ENCODE data around the gene C2CD4D.
A peak's percentile ranks its signal among the peaks of the same experiment; 100 is the strongest.

C2CD4D gene

DNA sequence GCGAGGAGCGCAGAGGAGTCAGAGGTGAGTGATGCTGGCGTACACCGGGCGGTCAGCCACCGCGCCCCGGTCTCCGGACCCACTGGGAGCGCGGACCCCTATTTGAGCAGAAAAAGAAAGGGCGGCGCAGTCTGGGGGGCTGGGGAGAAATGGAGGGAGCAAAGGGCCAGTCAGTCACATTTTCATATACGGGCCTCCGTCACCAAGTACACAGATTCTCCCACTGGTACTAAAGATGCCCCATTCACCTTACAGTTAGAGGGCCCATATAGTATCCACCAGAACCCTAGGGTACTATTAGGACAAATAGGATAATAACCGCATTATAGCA is 573 bp downstream of the C2CD4D start:
- peak overlapping the region in 2 of 11 experiments; percentile 70; a peak in 3 of 22 replicates for H3K9ac ChIP-seq
- H3K9me3 ChIP-seq (replicated peaks in 1 of 11): no peaks in the 10 kb centered on the region
- H3K4me2 ChIP-seq: peak overlapping the region; percentile 92 to 100 (median 98)
- H4K20me1 ChIP-seq: peaks cover 0 to 38% (median 19%) of the 10 kb centered on the region in 11 experiments; a peak in 13 of 22 replicates
- peaks cover 47 to 67% (median 59%) of the 10 kb centered on the region in 10 experiments for H3K4me1 ChIP-seq
- peak overlapping the region; percentile 47 to 72 (median 60) for H3K4me3 ChIP-seq
- H3K36me3 ChIP-seq: no peaks in the 10 kb centered on the region
- no peak overlapping the region for H3K27ac ChIP-seq
- no peak for TF ChIP-seq Cebpa-rat (IDR thresholded peaks at IDR 0.05)
- H3K27me3 ChIP-seq: peaks cover 42 to 75% (median 61%) of the 10 kb centered on the region in 11 experiments

DNA sequence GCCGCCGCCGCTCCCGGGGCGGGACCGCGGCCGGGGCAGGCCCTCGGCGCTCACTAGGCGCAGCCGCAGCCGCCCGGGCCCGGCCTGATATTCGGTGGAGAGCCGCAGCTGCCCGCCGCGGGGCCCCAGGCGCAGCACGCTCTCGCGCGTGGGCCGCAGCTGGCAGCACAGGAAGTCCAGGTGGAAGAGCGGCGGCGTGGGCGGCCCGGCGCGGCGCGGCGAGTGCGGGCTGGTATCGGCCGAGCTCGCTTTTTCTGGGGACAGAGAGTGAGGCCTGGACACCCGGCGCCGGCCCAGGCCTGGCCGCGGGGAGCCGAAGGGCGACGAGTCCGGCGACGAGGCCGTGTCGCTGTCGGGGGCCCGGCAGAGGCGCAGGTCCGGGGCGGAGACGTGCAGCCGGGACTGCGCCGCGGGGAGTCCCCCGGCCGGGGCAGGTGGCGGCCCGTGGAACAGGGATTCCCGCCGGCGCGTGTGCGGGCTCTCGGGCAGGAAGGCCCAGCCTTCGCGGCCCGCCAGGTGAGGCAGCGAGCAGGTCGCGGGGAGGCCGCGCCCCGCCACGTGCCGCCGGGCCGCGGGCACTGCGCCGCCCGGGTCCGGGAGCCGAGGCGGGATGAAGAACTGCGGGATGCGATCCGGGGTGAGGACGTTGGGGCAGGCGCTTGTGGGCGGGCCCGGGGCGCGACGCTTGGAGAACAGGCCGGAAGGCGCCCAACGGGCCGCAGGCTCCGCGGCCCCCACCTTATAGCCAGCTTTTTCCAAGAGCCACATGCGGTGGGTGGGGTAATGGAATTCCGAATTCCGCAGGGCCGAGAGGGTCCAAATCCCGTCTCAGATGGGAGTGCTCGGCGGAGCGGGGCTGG is 1.2 kb downstream of the C2CD4D start:
- Histone ChIP-seq H3K4me3 (peak overlapping the region; percentile 47 to 72 (median 60)), H3K4me2 (peak overlapping the region; percentile 92 to 100 (median 98)), H3K36me3 (no peaks in the 10 kb centered on the region), H3K27ac (peak overlapping the region in 5 of 11 experiments; percentile 23 to 41 (median 32); a peak in 5 of 22 replicates), H4K20me1 (peaks cover 0 to 38% (median 19%) of the 10 kb centered on the region in 11 experiments; a peak in 13 of 22 replicates), H3K9me3 (replicated peaks in 1 of 11) (no peaks in the 10 kb centered on the region), H3K9ac (peak overlapping the region; percentile 24 to 70 (median 60); a peak in 21 of 22 replicates), H3K4me1 (peaks cover 53 to 70% (median 65%) of the 10 kb centered on the region in 10 experiments), H3K27me3 (peaks cover 42 to 75% (median 61%) of the 10 kb centered on the region in 11 experiments)
- TF ChIP-seq Cebpa-rat (IDR thresholded peaks at IDR 0.05): no peak

DNA sequence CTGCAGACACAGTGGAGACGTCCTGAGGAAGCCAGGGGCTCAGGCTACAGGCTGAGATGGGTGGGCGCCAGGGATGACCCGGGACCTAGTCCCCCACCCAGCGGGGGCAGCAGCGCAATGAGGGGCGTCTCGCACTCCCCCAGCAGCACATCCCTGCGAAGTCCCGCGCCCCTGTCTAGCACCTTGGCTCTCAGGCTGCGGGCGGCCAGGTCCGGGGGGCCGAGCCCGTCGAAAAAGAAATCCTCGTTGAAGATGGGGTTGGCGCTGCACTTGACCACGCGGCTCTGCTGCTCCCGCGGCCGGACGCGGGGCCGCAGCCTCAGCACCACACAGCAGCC is 1.8 kb downstream of the C2CD4D start:
- Histone ChIP-seq H3K36me3 (no peaks in the 10 kb centered on the region), H4K20me1 (peaks cover 0 to 38% (median 19%) of the 10 kb centered on the region in 11 experiments; a peak in 13 of 22 replicates), H3K4me3 (peak overlapping the region; percentile 47 to 72 (median 60)), H3K4me2 (peak overlapping the region; percentile 92 to 100 (median 98)), H3K27me3 (peaks cover 42 to 72% (median 61%) of the 10 kb centered on the region in 11 experiments), H3K27ac (peak overlapping the region in 2 of 11 experiments; percentile 35 to 41; a peak in 2 of 22 replicates), H3K9me3 (replicated peaks in 1 of 11) (no peaks in the 10 kb centered on the region), H3K4me1 (peaks cover 59 to 74% (median 70%) of the 10 kb centered on the region in 10 experiments), H3K9ac (peak overlapping the region; percentile 24 to 70 (median 60); a peak in 20 of 22 replicates)
- TF ChIP-seq Cebpa-rat (IDR thresholded peaks at IDR 0.05): no peak

DNA sequence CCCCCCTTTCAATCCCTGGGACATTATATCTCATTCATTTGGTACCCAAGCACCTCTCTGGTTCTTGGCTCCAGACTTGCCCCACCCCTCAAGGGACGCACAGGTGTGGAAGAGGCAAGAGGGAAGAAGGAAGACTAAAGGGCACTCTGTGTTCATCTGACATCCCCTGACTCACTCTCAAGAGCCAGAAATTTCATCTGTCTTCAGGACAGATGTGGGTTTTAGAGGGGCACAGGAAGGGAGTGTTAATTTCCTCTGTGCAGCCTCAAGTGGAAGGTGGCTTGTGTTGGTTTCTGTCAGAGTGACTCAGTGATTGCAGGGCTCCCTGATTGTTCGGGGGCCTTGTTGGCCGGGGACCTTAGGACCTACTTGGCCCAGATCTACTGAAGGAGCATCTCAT is 2.4 kb downstream of the C2CD4D start:
- peak overlapping the region in 2 of 11 experiments; percentile 17 to 70; a peak in 1 of 22 replicates for H3K9ac ChIP-seq

DNA sequence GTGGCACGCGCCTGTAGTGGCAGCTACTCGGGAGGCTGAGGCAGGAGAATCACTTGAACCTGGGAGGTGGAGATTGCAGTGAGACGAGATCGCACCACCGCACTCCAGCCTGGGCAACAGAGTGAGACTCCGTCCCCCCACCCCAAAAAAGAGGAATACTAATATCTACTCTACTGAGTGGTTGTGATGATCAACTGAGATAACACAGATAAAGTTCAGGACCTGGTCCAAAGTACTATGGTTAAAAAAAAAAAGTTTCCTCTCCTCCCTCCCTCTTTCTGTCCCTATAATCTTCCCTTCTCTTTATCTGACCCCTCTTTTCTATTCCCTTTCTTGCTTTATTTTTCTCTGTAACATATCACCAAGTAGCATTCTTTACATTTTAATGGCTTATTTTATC is 4.0 kb downstream of the C2CD4D start:
- no peak overlapping the region for H3K4me3 ChIP-seq
- no peaks in the 10 kb centered on the region for H3K36me3 ChIP-seq
- peaks cover 0 to 37% (median 19%) of the 10 kb centered on the region in 11 experiments; a peak in 13 of 22 replicates for H4K20me1 ChIP-seq
- no peaks in the 10 kb centered on the region for H3K9me3 ChIP-seq (replicated peaks in 1 of 11)
- H3K4me2 ChIP-seq: peak overlapping the region in 8 of 11 experiments; percentile 37 to 100 (median 96); a peak in 13 of 22 replicates
- H3K27me3 ChIP-seq: peaks cover 37 to 50% (median 47%) of the 10 kb centered on the region in 11 experiments
- TF ChIP-seq Cebpa-rat (IDR thresholded peaks at IDR 0.05): no peak
- H3K27ac ChIP-seq: no peak overlapping the region
- H3K4me1 ChIP-seq: peaks cover 78 to 96% (median 92%) of the 10 kb centered on the region in 10 experiments
- H3K9ac ChIP-seq: no peak overlapping the region

More for the DNA sequence above, 2.4 kb downstream of the C2CD4D start:
- H4K20me1 ChIP-seq: peaks cover 0 to 38% (median 19%) of the 10 kb centered on the region in 11 experiments; a peak in 13 of 22 replicates
- no peaks in the 10 kb centered on the region for H3K9me3 ChIP-seq (replicated peaks in 1 of 11)
- H3K4me1 ChIP-seq: peaks cover 65 to 80% (median 77%) of the 10 kb centered on the region in 10 experiments
- H3K27me3 ChIP-seq: peaks cover 42 to 66% (median 61%) of the 10 kb centered on the region in 11 experiments
- no peak overlapping the region; a peak in 1 of 22 replicates for H3K27ac ChIP-seq
- TF ChIP-seq Cebpa-rat (IDR thresholded peaks at IDR 0.05): no peak
- peak overlapping the region in 2 of 10 experiments; percentile 19 to 62; a peak in 2 of 20 replicates for H3K4me3 ChIP-seq
- no peaks in the 10 kb centered on the region for H3K36me3 ChIP-seq
- peak overlapping the region; percentile 92 to 100 (median 98) for H3K4me2 ChIP-seq

DNA sequence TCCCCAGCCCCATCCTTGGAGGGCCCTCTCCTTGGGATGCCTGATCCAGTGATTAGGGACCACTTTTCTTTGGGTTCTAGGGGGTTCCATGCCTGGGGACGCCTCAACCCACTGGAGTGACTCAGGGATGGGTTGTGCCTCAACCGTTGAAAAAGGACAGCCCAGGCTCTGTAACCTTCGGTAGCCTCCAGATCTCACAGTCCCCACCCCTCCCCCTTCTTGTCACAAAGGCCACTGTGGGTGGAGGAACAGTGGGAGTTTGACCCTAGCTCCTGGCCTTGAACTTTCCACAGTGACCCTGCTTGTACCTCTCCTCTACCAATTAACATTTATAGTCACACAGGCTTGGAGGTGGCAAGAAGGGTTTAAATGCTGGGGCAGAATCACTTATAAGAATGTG is 5.4 kb downstream of the C2CD4D start:
- peak overlapping the region in 1 of 10 experiments; percentile 9; a peak in 1 of 20 replicates for H3K4me3 ChIP-seq
- no peaks in the 10 kb centered on the region for H3K9me3 ChIP-seq (replicated peaks in 1 of 11)
- peaks cover 23 to 36% (median 33%) of the 10 kb centered on the region in 11 experiments for H3K27me3 ChIP-seq
- H3K9ac ChIP-seq: peak overlapping the region in 3 of 11 experiments; percentile 10 to 20 (median 19); a peak in 4 of 22 replicates
- peaks cover 0 to 32% (median 19%) of the 10 kb centered on the region in 11 experiments; a peak in 14 of 22 replicates for H4K20me1 ChIP-seq
- peaks cover 87 to 100% (median 97%) of the 10 kb centered on the region in 10 experiments for H3K4me1 ChIP-seq
- peak overlapping the region; percentile 68 to 100 (median 87) for H3K4me2 ChIP-seq
- peak overlapping the region in 2 of 11 experiments; percentile 27 to 43; a peak in 2 of 22 replicates for H3K27ac ChIP-seq
- TF ChIP-seq Cebpa-rat (IDR thresholded peaks at IDR 0.05): no peak
- H3K36me3 ChIP-seq: no peaks in the 10 kb centered on the region

DNA sequence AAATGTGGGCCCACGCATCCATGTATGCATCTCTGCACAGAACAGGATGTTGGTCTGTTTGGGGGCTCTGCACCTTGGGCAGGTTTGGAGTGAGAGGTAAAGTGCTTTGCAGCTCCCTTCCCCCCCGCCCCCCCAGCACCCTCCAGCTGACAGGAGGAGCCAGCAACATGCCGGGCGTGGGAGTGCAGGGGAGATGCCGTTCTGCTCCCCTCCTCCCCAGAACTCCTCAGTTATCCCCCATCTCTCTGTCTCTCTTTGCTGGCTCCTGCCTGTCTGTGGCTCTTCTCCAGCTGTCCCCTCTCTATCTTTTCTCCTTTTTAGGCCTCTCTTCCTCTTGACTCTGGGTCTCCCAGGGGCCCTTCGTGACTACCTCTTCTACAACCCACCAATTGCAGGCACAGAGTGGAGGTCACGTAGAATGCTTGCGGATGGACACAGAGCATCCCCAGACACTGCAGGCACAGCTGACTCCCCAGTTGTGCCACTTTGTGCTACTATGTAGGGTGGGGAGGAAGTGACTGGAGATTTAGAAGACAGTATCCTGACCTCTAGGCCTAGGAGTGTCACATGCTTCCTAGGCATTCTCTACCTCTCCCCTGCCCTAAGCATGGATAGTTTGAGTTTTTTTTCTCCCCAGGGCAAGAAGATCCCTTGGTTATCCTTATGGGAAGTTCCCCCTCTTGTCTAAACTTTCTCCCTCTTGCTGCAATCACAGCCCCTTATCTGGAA is 6.3 kb downstream of the C2CD4D start:
- no peak for TF ChIP-seq Cebpa-rat (IDR thresholded peaks at IDR 0.05)
- Histone ChIP-seq H3K27me3 (peaks cover 14 to 27% (median 24%) of the 10 kb centered on the region in 11 experiments), H3K4me1 (peaks cover 87 to 100% (median 97%) of the 10 kb centered on the region in 10 experiments), H4K20me1 (peaks cover 0 to 27% (median 14%) of the 10 kb centered on the region in 11 experiments; a peak in 13 of 22 replicates), H3K27ac (peak overlapping the region in 2 of 11 experiments; percentile 27 to 43; a peak in 1 of 22 replicates), H3K4me3 (peak overlapping the region in 1 of 10 experiments; percentile 9; a peak in 1 of 20 replicates), H3K36me3 (no peaks in the 10 kb centered on the region), H3K4me2 (peak overlapping the region; percentile 73 to 100 (median 96)), H3K9me3 (replicated peaks in 1 of 11) (no peaks in the 10 kb centered on the region), H3K9ac (0 out of 22 replicates have a peak overlapping the region, but pooled peaks of 3 of the 11 experiments have one; percentile 10 to 20 (median 19))

DNA sequence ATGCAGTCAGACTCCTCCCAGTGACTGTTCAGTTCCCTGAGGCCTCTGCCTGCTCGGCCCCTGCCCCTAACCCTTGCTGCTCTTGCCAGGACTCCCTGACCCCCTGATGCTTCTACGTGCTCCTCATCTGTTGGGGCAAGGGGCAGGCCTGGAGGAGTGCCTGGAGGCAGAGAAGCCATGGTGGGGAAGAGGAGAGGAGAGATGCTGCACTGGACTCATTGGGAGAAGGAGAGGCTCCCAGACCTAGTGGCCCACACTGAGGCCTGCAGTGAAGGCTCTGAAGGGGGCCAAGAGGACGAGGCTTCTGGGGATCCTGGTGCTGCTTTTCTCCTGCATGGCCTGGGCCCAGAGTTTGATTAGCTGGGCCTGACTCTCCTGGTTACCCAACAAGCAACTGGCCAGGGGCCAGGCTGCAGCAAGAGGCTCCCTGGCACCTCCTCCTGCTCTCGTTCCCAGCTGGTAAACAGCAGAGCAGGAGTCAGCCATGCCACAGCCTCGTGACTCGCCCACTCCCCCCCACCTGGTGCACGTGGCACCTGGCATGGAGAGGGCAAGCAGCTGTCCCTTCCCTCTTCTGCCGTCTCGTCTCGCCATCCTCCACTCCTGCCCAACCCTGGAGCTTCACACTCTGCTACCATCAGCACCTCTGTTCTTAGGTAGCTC is 7.2 kb downstream of the C2CD4D start:
- Histone ChIP-seq H3K4me1 (peaks cover 87 to 100% (median 97%) of the 10 kb centered on the region in 10 experiments), H3K9ac (no peak overlapping the region; a peak in 2 of 22 replicates), H3K4me3 (no peak overlapping the region), H3K27ac (no peak overlapping the region), H3K27me3 (peaks cover 5 to 18% (median 15%) of the 10 kb centered on the region in 11 experiments), H3K36me3 (no peaks in the 10 kb centered on the region), H3K4me2 (peak overlapping the region; percentile 43 to 100 (median 96)), H3K9me3 (replicated peaks in 1 of 11) (no peaks in the 10 kb centered on the region), H4K20me1 (peaks cover 0 to 20% (median 5%) of the 10 kb centered on the region in 11 experiments; a peak in 12 of 22 replicates)
- TF ChIP-seq Cebpa-rat (IDR thresholded peaks at IDR 0.05): no peak

Data from BLaER1 treated with 17β-estradiol and CSF1 and Interleukin-3, amounts not matched to agents 10 nM and 100 nM (cell line).